DOHH2 (cell line): ENCODE measurements around the gene DONSON.
A peak's percentile ranks its signal among the peaks of the same experiment; 100 is the strongest.
"Not testable (repeated sequence)": the region's sequence is repeated elsewhere in the genome, so short reads cannot be mapped to it uniquely, and the experiment has no call there.

Experiments
- H3F3A ChIP-seq: fragments of 200-600 bp; sonication (generic), shearing (Covaris generic); 2 replicates; pipeline ENCODE4 v1.6.0; 2016; ENCODE audit warnings: antibody characterized with exemption, mild to moderate bottlenecking; ENCODE audit not compliant: control insufficient read depth, insufficient read depth
- H3K27ac ChIP-seq: fragments of 200-600 bp; sonication (generic); 2 replicates; pipeline ENCODE4 v1.5.1; 2014; ENCODE audit warnings: low read depth, mild to moderate bottlenecking, low read length, moderate library complexity
- H3K27me3 ChIP-seq: fragments of 200-600 bp; sonication (generic); 2 replicates; pipeline ENCODE4 v1.6.1; 2014; ENCODE audit warnings: mild to moderate bottlenecking, low read length, mixed read lengths; ENCODE audit not compliant: control insufficient read depth
- H3K36me3 ChIP-seq: fragments of 200-600 bp; sonication (generic); 2 replicates; pipeline ENCODE4 v1.6.1; 2014; ENCODE audit warnings: mild to moderate bottlenecking, low read length, moderate library complexity, mixed read lengths; ENCODE audit not compliant: control insufficient read depth
- H3K4me1 ChIP-seq: fragments of 200-600 bp; sonication (generic); 2 replicates; pipeline ENCODE4 v1.6.1; 2014; ENCODE audit warnings: mild to moderate bottlenecking, low read length, mixed read lengths; ENCODE audit not compliant: control insufficient read depth
- H3K4me2 ChIP-seq: fragments of 200-600 bp; sonication (generic); 2 replicates; pipeline ENCODE4 v1.6.0; 2014; ENCODE audit warnings: mild to moderate bottlenecking, low read length, moderate library complexity
- H3K4me3 ChIP-seq: fragments of 200-600 bp; sonication (generic); 2 replicates; pipeline ENCODE4 v1.5.1; 2014; ENCODE audit warnings: mild to moderate bottlenecking, low read length, mixed read lengths
- H3K79me2 ChIP-seq: fragments of 200-600 bp; sonication (generic); 2 replicates; pipeline ENCODE4 v1.6.1; 2014; ENCODE audit warnings: mild to moderate bottlenecking, low read length, mixed read lengths; ENCODE audit not compliant: control insufficient read depth
- H3K9me2 ChIP-seq: fragments of 200-600 bp; sonication (generic); replicated peaks from 2 replicates; pipeline ENCODE4 v1.6.1; 2014; ENCODE audit warnings: mild to moderate bottlenecking, low read length, mixed read lengths; ENCODE audit not compliant: control insufficient read depth
- H3K9me3 ChIP-seq: fragments of 200-600 bp; sonication (generic); 2 replicates; pipeline ENCODE4 v1.6.1; 2014; ENCODE audit warnings: antibody characterized with exemption, low read length, mixed read lengths; ENCODE audit not compliant: control insufficient read depth, insufficient read depth
- H4K20me1 ChIP-seq: fragments of 200-600 bp; sonication (generic); 2 replicates; pipeline ENCODE4 v1.6.0; 2014; ENCODE audit warnings: low read depth, mild to moderate bottlenecking, antibody characterized with exemption, low read length, moderate library complexity; ENCODE audit not compliant: control insufficient read depth, insufficient read depth
- CTCF ChIP-seq: fragments of 200-600 bp; sonication (generic); IDR thresholded peaks from one replicate; pipeline ENCODE4 v1.5.1; 2014; ENCODE audit warnings: antibody characterized with exemption, mild to moderate bottlenecking, low read depth, low read length; ENCODE audit not compliant: poor library complexity, severe bottlenecking
- EZH2phosphoT487 ChIP-seq: fragments of 200-600 bp; sonication (generic); IDR thresholded peaks from 2 replicates; pipeline ENCODE4 v1.6.1; 2017; ENCODE audit warnings: borderline replicate concordance, mild to moderate bottlenecking, antibody characterized with exemption, low read length, moderate library complexity, mixed read lengths

The DONSON gene, protein sequence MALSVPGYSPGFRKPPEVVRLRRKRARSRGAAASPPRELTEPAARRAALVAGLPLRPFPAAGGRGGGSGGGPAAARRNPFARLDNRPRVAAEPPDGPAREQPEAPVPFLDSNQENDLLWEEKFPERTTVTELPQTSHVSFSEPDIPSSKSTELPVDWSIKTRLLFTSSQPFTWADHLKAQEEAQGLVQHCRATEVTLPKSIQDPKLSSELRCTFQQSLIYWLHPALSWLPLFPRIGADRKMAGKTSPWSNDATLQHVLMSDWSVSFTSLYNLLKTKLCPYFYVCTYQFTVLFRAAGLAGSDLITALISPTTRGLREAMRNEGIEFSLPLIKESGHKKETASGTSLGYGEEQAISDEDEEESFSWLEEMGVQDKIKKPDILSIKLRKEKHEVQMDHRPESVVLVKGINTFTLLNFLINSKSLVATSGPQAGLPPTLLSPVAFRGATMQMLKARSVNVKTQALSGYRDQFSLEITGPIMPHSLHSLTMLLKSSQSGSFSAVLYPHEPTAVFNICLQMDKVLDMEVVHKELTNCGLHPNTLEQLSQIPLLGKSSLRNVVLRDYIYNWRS

GRCh38 chr21:33588485-33589335 is at the start of gene DONSON:
DONSON (minus strand) TSS chr21:33588684; CDS start chr21:33588641, 43 bp downstream.
- Histone ChIP-seq H3K9me3 (no peaks in the 10 kb centered on the region), H3K27me3 (no peaks in the 10 kb centered on the region), H3K9me2 (no peaks in the 10 kb centered on the region), H3K4me1 (peaks cover 22% of the 10 kb centered on the region), H3F3A (peaks cover 11% of the 10 kb centered on the region; the same call in 1 of the 2 replicates), H3K4me3 (peak within 1 kb of the TSS; percentile 94), H3K4me2 (peak within 1 kb of the TSS; percentile 94), H3K79me2 (peaks cover 33% of the 10 kb centered on the region), H4K20me1 (no peaks in the 10 kb centered on the region), H3K36me3 (peaks cover 30% of the 10 kb centered on the region), H3K27ac (peak within 1 kb of the TSS; percentile 39)
- TF ChIP-seq CTCF (no peak), EZH2phosphoT487 (no peak)

DNA sequence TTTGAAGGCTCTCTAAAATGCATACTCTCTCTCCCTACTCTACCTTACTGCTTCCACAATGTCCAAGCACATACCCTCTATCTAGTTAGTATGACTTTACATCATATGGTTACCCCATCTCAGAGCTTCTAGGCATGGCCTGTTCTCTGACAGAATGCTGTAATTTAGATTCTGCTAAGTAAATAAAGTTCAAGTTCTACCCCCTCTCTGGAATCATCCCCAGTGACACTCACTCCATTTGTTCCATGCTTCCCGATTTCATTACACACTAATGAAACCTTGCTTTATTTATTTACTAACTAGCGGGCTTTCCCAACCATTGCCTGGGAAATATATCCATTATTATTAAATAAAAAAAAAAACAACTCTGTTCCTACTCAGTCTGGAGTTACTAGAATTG is 45.8 kb upstream of the DONSON start:
- no peaks in the 10 kb centered on the region for H3F3A ChIP-seq
- H3K27me3 ChIP-seq = no peaks in the 10 kb centered on the region
- no peak overlapping the region for H3K27ac ChIP-seq
- H3K4me3 ChIP-seq = no peak overlapping the region
- peaks cover 30% of the 10 kb centered on the region for H3K79me2 ChIP-seq
- peaks cover 14% of the 10 kb centered on the region for H3K36me3 ChIP-seq
- no peaks in the 10 kb centered on the region for H3K9me2 ChIP-seq
- H3K4me2 ChIP-seq = no peak overlapping the region
- H3K9me3 ChIP-seq = no peaks in the 10 kb centered on the region
- no peak for TF ChIP-seq CTCF
- TF ChIP-seq EZH2phosphoT487 = no peak
- H3K4me1 ChIP-seq = no peaks in the 10 kb centered on the region
- no peaks in the 10 kb centered on the region for H4K20me1 ChIP-seq

DNA sequence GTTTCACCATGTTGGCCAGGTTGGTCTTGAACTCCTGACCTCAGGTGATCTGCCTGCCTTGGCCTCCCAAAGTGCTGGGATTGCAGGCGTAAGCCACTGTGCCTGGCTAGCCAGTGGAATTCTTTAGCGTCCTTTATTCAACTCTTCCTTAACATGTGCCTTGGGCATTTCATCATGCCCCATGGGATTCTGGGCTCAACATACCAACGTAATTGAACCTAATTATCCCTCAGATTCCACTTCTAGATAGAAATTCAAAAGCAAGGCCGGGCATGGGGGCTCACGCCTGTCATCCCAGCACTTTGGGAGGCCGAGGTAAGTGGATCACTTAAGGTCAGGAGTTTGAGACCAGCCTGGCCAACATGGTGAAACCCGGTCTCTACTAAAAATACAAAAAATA is 37.7 kb upstream of the DONSON start:
- H3K4me2 ChIP-seq, H3K4me3 ChIP-seq, H3K27me3 ChIP-seq, H3F3A ChIP-seq, H3K9me3 ChIP-seq, H3K9me2 ChIP-seq, H3K27ac ChIP-seq, H3K79me2 ChIP-seq, H3K4me1 ChIP-seq, H4K20me1 ChIP-seq: not testable (repeated sequence)
- H3K36me3 ChIP-seq = peaks cover 25% of the 10 kb centered on the region
